H7 (cell line): ENCODE data around the gene DOK3. TPM values are rescaled to one million over a fixed set of nuclear protein-coding genes. Genes with fewer than 3 reads are reported as not detected.

ENCODE experiments used
- DNase-seq: peaks from one replicate; pipeline ENCODE4 v3.0.0; 2012
- H3K27me3 ChIP-seq: 2 replicates; pipeline ENCODE4 v1.6.0; 2011; ENCODE audit warnings: mild to moderate bottlenecking, low read length; ENCODE audit not compliant: control insufficient read depth, insufficient read depth
- H3K36me3 ChIP-seq: replicated peaks from 2 replicates; pipeline ENCODE4 v1.5.1; 2011; ENCODE audit warnings: low read length; ENCODE audit not compliant: control insufficient read depth, insufficient read depth
- H3K4me3 ChIP-seq: 2 replicates; pipeline ENCODE4 v1.5.1; 2011; ENCODE audit warnings: low read depth, mild to moderate bottlenecking, control low read depth, low read length, moderate library complexity; ENCODE audit not compliant: insufficient read depth
- total RNA-seq: library from RNA; depleted of rRNA; stranded (reverse); fragments of >200 nt; shearing (Covaris generic); gene quantifications from 2 replicates; pipeline ENCODE4 v1.2.3, GENCODE V29; 2014; rRNA removed

DOK3 gene
- total RNA-seq, result 0.76 and 3.2 TPM in 2 replicates

- H3K4me3 ChIP-seq, result no peak within 1 kb of the TSS
- peak; percentile 80 for DNase-seq
These were observed at the start of gene DOK3 for GRCh38 chr5:177509381-177509951. DOK3 (minus strand) TSS chr5:177509826; CDS start chr5:177509540, 286 bp downstream.

GRCh38 chr5:177557796-177558195 lies 48.2 kb upstream of the DOK3 start:
- Histone ChIP-seq H3K4me3 (no peak overlapping the region), H3K36me3 (peaks cover 2% of the 10 kb centered on the region; the same call in 1 of the 2 replicates), H3K27me3 (no peaks in the 10 kb centered on the region)
- DNase-seq, result no peak

More at GRCh38 chr5:177509381-177509951, at the start of gene DOK3:
- peaks cover 24% of the 10 kb centered on the region for H3K36me3 ChIP-seq
- no peaks in the 10 kb centered on the region for H3K27me3 ChIP-seq

GRCh38 chr5:177557041-177557647 lies 47.5 kb upstream of the DOK3 start:
- H3K27me3 ChIP-seq, result no peaks in the 10 kb centered on the region
- no peak for DNase-seq
- peaks cover 6% of the 10 kb centered on the region for H3K36me3 ChIP-seq
- H3K4me3 ChIP-seq, result no peak overlapping the region

GRCh38 chr5:177555665-177556064 lies 46.0 kb upstream of the DOK3 start:
- H3K36me3 ChIP-seq, result peaks cover 14% of the 10 kb centered on the region
- H3K27me3 ChIP-seq, result no peaks in the 10 kb centered on the region
- no peak overlapping the region for H3K4me3 ChIP-seq
- no peak for DNase-seq

- no peak for DNase-seq
- Histone ChIP-seq H3K27me3 (no peaks in the 10 kb centered on the region), H3K4me3 (no peak overlapping the region), H3K36me3 (peaks cover 16% of the 10 kb centered on the region)
These were observed 45.6 kb upstream of the DOK3 start for GRCh38 chr5:177555228-177555627.

GRCh38 chr5:177554474-177555111 lies 45.0 kb upstream of the DOK3 start, which contains the start of gene FAM193B:
FAM193B (minus strand) TSS chr5:177554563; CDS start chr5:177554458, 105 bp downstream.
- DNase-seq, result peak; percentile 99
- H3K36me3 ChIP-seq, result peaks cover 16% of the 10 kb centered on the region
- H3K27me3 ChIP-seq, result no peaks in the 10 kb centered on the region
- peak within 1 kb of the TSS; percentile 95 for H3K4me3 ChIP-seq

GRCh38 chr5:177553671-177554429 lies 44.2 kb upstream of the DOK3 start:
- H3K4me3 ChIP-seq, result peak overlapping the region; percentile 95
- DNase-seq, result peak; percentile 88
- H3K36me3 ChIP-seq, result peaks cover 16% of the 10 kb centered on the region
- H3K27me3 ChIP-seq, result no peaks in the 10 kb centered on the region

- DNase-seq, result peak; percentile 69
These were observed 43.3 kb upstream of the DOK3 start for GRCh38 chr5:177552839-177553455.

GRCh38 chr5:177550122-177550521 lies 40.5 kb upstream of the DOK3 start:
- DNase-seq, result no peak
- Histone ChIP-seq H3K36me3 (peaks cover 17% of the 10 kb centered on the region), H3K27me3 (no peaks in the 10 kb centered on the region), H3K4me3 (no peak overlapping the region)

More at GRCh38 chr5:177552839-177553455, 43.3 kb upstream of the DOK3 start:
- no peaks in the 10 kb centered on the region for H3K27me3 ChIP-seq
- H3K36me3 ChIP-seq, result peaks cover 16% of the 10 kb centered on the region
- peak overlapping the region; percentile 95 for H3K4me3 ChIP-seq

- Histone ChIP-seq H3K36me3 (peaks cover 17% of the 10 kb centered on the region), H3K4me3 (no peak overlapping the region), H3K27me3 (no peaks in the 10 kb centered on the region)
- DNase-seq, result no peak
These were observed 38.9 kb upstream of the DOK3 start for GRCh38 chr5:177548495-177548894.

GRCh38 chr5:177547736-177548135 lies 38.1 kb upstream of the DOK3 start:
- Histone ChIP-seq H3K36me3 (peaks cover 15% of the 10 kb centered on the region), H3K27me3 (no peaks in the 10 kb centered on the region)
- DNase-seq, result no peak

GRCh38 chr5:177546258-177546741 lies 36.7 kb upstream of the DOK3 start:
- Histone ChIP-seq H3K36me3 (peaks cover 4% of the 10 kb centered on the region), H3K27me3 (no peaks in the 10 kb centered on the region), H3K4me3 (no peak overlapping the region)
- no peak for DNase-seq

More at GRCh38 chr5:177547736-177548135, 38.1 kb upstream of the DOK3 start:
- no peak overlapping the region for H3K4me3 ChIP-seq

GRCh38 chr5:177545487-177546257 lies 36.0 kb upstream of the DOK3 start:
- Histone ChIP-seq H3K4me3 (no peak overlapping the region), H3K36me3 (peaks cover 5% of the 10 kb centered on the region), H3K27me3 (no peaks in the 10 kb centered on the region)
- DNase-seq, result no peak
